SW 1271 (cell line): ENCODE data around the gene SHROOM2.
A peak's percentile ranks its signal among the peaks of the same experiment; 100 is the strongest.
"Not testable (repeated sequence)": the region's sequence is repeated elsewhere in the genome, so short reads cannot be mapped to it uniquely, and the experiment has no call there.

Experiments
- DNase-seq, 2 experiments: peaks; one replicate each; lab custom pipeline; 2025; lab: John Stamatoyannopoulos, UW

The SHROOM2 gene

DNA sequence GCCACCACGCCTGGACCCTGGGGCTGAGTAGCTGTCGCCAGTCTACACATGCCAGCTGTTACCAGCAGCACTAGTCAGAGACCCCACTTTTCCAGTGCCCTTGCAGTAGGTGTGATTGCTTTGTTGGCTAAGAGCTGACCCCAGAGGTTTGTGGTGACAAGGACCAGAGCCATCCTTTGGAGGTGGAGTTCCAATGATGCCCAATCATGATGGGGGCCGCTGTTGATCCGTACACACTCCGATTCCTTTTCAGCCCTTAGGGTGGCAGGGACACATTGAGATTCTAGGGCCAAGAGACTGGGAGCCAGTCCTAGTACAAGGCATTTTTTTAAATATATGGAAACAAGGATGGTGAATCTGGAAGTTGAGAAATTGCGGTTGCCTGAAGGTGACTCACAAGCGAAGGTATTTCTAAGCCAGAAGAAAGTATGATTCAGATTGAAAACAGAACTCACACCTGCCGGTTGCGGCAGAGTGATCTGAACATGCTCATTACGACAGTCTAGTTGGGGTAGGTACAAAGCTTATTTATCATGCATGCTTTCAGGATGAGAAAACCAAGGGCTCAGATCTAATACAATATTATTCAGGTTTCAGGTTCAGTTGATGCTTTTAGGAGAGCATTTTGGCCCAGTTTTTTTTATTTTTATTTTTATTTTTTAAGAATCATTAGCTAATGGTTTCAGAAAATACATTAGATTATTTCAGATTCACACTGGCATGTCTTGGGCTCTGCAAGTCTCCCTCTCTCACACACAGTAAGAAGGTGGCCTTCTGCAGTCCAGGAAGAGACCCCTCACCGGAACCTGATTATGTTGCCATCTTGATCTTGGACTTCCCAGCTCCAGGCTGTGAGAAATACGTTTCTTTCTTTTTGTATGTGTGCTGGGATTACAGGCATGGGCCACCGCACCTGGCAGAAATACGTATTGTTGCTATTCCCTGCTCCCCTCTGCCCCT, 43.4 kb downstream of the SHROOM2 start:
- peak in 1 of 2 experiments; percentile 42 for DNase-seq

DNA sequence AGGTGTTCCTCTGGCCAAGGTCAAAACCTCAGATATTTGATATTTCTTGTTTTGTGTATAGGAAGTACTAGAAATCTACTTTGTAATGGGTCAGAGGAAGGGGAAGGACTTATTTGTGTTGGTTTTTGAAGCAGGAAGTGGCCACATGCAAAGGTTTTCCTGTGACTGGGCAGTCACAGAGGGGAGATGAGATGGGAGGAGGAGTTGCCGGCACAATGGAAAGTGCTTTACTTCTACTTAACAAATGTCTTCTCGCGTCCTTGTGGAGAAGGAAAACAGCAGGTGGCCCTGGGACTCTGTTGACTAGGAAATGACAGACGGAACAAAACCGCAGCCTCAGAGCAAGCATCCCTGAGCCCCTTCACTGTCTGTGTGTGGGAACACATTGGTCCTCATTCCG, 46.6 kb downstream of the SHROOM2 start:
- DNase-seq, result no peak

DNA sequence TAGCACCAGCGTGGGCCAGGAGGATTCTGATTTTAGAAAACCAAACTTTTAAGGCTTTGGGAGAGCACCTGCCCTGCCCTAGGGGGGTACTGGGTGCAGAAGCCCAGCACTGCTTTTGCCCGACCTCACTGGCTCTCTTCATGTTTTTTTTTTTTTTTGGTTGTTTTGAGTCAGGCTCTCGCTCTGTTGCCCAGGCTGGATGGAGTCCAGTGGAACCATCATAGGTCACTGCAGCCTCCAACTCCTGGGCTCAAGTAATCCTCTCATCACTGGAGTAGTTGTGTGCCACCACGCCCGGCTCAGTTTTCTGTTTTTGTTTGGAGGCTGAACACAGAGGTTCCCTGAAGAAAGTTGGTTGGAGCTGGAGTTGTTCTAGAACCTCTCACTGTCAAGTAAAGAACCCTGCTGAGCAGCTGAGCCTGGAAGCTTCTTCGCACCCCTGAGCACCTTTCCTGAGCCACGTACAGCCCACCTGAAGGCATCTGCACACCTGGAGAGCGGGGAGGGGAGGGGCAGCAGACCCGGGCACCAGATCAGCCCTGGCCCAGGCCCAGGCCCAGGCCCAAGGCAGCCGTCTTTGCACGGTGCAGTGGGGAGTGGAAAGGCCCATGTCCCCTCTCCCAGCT, 49.5 kb downstream of the SHROOM2 start:
- DNase-seq, result no peak

DNA sequence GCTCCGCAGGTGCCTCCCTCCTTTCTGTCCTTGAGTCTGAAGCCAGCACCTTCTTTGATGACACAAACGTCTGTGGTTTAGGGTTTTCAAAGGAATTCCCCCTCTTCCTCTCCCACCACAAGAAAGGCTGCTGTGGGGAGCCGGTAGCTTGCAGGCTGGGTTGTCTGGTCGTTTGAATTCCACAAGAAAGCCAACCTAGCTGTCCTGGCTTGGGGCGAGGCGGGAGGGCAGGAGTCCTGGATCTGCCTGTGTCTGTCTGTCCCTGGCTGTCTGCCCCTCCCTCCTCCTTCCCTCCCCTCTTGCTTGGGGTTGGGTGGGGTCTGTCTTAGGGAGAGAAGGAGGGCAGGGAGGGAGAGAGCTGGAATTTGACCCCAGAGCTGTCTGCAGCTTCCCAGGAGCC, 56.3 kb downstream of the SHROOM2 start:
- DNase-seq, result no peak

DNA sequence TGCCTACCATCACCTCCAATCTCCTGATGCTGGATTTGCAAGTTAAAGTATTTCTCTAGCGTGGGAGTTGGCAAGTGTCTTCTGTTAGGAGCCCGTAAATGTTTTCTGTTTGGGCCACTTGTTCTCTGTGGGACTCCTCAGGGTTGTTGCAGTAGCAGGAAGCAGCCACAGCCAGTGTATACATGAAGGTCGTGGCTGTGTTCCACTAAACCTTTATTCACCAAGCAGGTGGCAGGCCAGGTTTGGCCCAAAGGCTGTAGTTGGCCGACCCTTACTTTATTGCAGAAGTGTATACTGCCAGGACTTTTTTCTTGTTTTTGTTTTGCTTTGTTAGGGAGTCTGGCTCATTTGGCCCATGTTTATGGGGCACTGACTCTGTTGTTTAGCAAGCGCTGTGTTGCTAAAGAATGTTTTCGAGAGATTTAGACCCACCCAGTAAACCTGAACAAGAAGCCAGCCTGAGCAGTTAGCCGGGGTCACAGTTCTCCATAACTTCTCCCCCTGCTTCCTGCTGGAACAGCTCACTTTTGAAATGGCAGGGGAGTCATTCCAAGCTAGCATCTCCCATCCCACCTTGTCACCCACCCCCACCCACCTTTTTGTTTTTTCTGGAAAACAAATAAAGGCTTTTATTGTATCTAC, 58.8 kb downstream of the SHROOM2 start:
- DNase-seq, result no peak

DNA sequence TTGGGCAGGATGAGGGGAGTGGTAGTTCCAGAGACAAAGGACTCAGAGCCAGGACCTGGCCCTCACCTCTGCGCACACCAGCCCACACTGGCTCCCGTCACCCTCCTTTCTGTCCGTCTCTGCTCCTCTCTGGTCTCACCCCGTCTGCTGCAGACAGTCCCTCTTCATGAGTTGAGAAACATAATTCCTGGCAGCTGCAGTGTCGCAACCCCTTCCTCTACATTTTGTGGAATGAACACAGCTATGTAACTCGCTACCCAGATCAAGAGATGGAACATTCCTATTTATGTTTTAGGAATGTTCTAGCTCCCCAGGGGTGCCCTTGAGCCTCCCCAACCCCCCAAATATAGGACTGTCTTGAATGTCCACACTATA, 59.3 kb downstream of the SHROOM2 start:
- DNase-seq, result no peak

DNA sequence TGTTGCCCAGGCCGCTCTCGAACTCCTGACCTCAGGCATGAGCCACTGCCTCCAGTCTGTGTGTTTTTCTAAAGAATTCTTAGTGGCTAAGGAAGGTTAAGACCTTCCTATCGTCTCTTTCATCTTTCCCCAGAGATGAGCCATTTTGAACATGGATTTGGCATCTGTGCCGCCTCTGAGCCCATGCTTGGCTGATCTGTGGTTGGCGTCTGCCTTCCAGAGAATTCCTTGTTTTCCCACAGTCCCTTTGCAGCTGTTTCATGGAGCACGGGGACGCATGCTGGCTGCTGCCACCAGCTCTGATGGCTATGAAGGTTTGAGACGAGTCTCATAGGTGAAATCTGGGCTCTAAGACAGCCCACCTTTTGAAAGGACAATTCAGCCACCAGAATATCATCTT, 60.4 kb downstream of the SHROOM2 start:
- no peak for DNase-seq

DNA sequence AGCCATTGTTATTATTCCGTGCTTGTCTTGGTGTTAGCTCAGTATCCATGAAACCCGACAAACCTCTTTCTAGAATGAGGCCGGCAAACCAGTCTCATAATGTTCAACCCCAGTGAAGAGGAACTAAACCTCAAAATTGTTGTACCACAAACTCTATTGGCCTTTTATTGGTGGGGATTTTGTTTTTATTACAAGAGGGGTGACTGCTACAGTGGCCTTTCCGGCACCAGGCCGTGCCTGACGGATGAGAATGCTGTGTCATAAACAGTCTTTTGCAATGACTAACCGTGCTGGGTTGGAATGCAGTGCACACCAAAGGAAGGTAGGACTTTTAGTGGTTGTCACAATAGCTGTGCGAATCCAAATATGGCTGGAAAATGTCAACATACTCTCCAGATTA, 60.8 kb downstream of the SHROOM2 start:
- no peak for DNase-seq

DNA sequence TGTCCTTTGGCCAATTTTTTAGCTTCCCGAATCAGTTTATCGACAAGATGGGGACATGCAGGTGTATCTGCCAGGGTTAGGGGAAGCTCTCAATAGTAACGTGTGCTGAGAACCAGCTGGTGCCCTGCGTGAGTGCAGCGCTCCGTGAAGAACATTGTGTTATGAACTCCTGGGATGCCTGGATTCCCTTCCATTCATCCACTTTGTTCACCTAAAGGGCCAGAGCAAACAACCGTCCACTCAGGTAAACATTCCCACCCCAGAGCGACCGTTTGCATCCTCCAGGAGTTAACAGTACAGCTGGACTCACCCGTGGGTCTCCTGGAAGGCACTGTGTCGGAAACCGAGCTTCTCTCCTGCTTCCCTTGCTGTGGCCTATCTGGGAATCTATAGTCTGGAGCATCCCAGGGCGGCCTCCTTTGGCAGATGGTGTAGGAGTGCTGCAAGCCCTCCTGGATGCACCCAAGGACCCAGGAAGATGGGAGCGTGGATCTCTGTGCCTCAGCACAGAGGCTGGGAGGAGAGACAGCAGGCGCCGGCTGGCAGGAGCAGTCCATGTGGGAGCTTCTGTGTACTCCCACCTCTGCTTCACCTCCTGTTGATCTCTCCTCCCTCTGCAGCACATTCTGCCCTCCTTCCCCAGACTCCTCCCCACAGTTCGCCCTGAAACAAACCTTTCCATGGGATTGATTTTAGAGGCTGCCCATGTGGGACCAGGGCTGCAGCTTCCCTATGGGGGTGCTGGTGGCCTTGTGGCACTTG, 62.7 kb downstream of the SHROOM2 start:
- no peak for DNase-seq

DNA sequence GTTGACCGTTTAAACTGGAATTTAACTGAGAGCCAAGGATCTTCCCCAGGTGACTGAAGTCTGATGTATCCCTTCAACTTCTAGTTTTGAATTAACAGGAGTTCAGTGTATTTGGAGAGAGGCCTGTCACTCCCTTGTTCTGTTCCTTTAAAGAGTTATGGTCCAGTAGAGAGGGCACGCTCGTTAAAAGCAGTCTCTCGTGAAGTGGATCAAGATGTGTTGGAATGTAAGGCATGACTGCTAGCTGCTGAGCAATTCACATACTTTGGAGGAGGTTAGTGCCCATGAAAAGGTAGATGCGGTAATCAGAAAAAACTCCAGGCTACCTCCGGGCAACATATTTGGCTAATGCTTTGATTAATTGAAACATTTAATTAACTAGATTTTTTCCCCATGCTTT, 65.7 kb downstream of the SHROOM2 start:
- no peak for DNase-seq

DNA sequence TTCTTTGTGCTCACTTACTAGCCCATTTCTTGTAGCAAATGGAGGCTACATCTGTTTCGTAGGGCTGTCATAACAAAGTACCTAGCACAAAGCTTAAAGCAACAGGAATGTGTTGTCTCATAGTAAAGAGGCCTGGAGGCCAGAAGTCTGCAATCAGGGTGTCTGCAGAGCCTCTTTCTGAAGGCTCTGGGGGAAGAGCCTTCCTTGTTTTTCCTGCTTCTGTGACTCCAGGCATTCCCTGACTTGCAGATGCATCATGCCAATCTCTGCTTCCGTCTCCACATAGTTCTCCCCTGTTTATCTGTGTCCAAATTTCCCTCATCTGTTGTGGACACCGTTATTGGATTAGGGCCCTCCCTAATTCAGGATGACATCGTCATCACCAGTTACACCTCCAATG, 67.1 kb downstream of the SHROOM2 start:
- DNase-seq, result no peak

DNA sequence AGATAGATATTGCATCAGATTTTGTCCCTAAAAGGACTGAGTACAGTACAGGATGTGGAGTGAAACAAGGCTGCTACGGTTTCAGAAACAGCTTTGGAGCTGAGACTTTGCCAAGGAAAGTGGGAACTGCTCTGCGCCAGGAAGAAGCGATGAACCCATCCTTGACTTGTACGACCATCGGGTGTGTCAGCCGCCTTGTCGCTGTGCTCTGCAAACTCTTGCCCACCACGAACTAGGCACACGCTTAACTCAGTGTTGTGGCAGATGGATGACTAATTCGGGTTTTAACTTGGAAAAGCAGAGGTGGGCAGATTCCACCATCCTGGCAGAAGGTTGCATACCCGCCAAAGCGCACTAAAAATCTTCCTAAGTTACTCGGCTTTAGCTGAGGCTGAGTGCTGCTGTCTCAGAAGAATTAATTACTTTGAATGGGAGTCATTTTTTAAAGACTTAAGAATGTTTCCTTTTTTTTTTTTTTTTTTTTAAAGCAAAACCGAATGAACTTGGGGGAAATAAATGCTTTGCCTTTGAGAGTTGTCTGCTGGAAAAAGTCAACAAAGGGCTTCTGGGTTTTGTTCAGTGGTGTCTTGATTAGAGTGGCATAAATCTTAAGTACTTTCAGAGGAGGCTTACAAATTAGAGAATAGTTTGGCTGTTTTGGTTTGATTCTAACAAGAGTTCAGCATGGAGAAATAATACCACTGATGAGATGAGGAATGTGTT, 69.5 kb downstream of the SHROOM2 start:
- no peak for DNase-seq

DNA sequence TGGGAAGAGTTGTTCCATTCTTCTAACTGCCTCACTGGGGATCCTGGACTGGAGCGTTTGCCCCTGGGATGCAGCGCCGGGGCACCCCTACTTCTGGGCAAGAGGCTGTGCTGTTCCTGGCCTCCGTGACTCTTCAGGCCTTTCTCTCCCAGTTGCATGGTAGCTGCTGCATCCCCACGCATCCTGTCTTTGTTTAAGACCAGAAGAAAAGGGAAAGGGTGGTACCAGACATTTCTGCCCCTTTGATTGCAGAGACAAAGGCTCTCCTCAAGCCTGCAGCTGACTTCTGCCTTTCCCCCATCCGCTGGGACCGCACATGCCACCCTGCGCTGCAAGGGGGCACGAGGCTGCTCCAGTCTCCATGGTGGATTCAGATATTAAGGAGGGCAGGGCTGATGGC, 70.4 kb downstream of the SHROOM2 start:
- no peak for DNase-seq

DNA sequence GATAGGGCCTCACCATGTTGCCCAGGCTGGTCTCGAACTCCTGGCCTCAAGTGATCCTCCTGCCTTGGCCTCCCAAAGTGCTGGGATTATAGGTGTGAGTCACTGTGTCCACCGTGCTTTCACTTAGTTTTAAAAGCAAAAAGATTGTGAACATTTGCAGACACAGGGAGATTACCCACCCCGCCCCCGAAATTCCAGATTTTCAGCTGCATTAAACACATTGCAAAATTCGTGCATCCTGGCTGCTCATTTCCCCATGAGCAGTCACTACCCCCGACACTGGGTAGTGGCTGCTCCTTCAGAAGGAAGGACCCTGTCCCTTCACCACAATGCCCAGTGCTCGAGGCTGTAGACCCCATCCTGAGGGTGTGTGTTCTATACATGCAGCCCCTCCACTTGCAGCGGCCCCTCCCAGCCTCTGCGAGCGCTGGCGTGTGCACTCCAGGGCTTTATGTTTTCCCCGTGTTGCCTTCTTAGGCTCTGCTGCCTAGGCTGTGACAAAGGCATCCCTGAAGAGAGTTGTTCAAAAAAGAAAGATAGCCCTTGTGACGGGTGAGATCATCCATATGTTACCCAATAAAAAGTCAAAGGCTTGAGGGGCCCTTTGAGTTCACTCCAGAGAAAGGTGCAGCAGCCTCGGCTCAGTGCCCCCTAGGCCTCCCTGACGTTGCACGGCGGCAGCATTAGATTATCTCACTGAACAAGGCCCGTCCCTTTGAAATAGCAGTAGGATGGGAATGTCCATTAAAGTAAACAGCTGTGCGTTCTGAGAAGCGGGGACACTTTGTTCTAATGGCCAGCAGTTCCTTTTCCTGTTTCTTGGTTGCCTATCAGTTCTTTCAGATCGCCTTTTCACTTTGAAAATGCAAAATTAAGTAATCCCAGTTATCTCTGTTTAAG, 71.6 kb downstream of the SHROOM2 start:
- no peak for DNase-seq

DNA sequence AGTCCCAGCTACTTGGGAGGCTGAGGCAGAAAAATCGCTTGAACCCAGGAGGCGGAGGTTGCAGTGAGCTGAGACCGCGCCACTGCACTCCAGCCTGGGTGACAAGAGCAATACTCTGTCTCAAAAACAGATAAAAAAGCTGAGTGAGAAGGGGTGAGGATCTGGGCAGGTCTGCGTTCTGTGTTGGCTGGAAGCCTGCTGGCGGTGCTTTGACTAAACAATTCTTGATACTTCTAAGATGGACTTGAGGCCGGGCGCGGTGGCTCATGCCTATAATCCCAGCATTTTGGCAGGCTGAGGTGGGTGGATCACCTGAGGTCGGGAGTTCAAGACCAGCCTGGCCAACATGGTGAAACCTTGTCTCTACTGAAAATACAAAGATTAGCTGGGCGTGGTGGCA, 72.5 kb downstream of the SHROOM2 start:
- DNase-seq, result not testable (repeated sequence)

DNA sequence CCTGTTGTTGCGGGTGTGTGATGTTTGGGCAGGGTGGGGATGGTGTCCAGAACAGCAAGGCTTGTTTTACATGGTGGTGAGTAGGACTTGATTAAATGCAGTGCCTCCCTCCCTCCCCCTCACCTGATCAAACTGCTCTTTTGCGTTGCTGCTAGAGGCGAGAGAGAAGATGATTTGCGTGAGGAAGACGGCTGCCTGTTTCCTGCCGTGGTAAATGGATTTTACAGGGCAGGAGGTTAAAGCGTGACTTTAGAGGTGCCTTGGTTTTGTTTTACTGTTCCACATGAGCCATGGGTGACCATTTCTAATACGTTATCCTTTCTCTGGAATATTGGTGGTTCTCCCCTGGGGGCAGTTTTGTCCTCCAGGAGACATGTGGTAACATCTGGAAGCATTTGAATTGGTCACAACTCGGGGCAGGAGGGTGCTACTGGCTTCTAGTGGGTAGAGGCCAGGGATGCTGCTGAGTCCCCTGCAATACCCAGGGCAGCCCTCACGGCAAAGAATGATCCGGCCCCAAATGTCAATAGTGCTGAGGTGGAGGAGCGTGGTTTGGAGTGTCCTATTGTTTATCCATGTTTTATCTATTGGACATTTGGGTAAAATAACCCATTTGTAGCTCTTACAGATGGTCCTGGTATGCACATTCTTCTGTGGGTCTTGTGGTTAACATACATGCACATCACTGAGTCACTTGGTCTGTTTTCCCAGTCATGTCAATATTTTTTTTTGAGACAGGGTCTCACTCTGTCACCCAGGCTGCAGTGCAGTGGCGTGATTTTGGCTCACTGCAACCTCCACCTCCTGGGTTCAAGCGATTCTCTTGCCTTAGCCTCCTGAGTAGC, 73.7 kb downstream of the SHROOM2 start:
- DNase-seq, result no peak

DNA sequence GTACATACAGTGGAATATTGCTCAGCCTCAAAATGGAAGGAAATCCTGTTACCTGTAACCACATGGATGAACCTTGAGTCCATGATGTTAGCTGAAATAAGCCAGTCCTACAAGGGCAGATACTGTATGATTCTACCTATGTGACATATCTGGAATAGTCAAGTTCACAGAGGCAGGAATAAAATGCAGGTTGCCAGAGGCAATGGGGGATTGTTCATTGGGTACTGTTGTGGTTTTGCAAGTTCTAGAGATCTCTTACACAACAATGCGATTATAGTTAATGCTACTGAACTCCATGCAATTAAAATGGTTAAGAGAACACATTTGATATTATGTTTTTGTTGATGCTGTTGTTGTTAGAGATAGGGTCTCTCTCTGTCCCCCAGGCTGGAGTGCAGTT, 74.6 kb downstream of the SHROOM2 start:
- DNase-seq, result no peak

DNA sequence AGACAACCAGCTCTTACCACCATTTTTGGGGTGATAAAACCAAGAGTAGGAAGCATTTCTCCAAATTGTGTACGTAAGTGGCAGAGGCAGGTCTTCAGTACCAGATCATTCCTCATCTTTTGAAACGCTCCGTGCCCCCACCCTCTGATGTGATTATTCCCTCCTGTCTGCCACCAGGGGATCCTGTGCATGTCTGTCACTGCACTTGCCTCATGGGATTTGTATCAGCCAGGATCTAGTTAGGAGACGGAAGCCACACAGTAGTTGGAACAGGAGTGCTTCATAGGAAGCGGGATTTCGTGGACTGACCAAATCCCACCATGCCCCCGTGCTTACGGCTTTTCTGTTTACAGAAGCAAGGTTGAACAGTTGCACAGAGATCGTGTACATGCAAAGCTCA, 75.5 kb downstream of the SHROOM2 start:
- DNase-seq, result no peak

DNA sequence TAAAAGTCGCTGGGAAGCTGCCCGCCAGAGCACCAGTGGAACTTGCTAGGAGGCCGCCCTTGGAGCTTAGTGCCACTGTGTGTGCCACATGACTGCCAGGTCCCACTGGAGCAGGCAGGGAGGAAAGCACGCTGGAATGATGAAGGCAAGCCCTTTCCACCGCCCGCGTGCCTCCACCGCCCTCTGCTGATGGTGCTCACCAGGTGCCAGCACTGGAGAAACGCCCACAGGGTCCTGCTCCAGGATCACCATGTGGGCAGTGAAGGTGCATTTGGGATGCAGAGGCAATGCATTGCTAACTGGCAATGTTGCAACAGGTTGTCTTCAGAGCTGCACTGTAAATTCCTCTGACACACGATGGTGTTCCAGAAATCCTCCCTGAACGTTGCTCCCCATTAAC, 76.3 kb downstream of the SHROOM2 start:
- no peak for DNase-seq

DNA sequence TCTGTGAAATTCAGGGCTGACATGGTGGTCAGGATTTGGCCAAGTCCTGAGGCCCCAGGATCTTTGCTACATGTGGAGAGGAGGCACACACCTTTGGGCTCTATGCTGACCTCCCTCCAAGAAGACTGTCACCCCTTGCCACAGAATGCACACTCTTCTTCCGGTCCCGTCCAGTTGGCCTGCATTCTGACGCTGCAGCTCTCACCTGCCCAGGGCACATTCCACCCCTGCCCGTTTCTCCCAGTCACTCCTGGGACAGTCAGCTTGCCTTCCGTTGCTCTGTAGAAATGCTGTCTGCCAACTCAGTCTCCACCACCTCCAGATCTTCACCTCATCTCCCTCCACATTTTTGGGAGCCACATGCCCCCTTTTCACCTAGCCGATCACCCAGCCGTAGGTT, 76.7 kb downstream of the SHROOM2 start:
- no peak for DNase-seq
